GM20000 (cell line): ENCODE measurements around the gene MPIG6B.

Experiments used
- DNase-seq: peaks from one replicate; pipeline ENCODE4 v3.0.0; 2012; ENCODE audit warnings: low spot score
- TF ChIP-seq, protein P1 (sequence below): IDR thresholded peaks from 2 replicates; pipeline ENCODE4 v1.5.1; 2012; ENCODE audit warnings: mild to moderate bottlenecking, control low read depth; ENCODE audit errors: extremely low read depth, missing control alignments

Gene MPIG6B

DNA sequence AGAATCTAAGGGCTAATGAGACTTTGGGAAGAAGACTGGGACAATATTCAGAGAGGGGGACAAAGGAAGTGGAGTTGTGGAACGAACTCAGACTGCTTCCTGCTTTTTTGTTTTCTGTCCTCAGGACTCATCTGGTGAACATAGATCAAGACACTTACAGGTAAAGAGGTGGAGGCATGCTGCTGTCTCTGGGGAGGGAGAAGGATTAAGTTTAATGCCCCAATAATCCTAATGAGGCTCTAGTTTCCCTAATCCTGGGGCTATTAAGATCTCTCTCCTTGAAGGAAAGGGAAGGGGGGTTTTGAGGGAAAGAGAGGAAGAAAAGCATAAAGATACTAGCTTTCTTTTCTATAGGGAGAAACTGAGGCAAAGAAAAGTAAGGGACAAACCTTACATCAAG is 21.2 kb downstream of the MPIG6B start:
- DNase-seq = no peak
- TF ChIP-seq, protein P1, sequence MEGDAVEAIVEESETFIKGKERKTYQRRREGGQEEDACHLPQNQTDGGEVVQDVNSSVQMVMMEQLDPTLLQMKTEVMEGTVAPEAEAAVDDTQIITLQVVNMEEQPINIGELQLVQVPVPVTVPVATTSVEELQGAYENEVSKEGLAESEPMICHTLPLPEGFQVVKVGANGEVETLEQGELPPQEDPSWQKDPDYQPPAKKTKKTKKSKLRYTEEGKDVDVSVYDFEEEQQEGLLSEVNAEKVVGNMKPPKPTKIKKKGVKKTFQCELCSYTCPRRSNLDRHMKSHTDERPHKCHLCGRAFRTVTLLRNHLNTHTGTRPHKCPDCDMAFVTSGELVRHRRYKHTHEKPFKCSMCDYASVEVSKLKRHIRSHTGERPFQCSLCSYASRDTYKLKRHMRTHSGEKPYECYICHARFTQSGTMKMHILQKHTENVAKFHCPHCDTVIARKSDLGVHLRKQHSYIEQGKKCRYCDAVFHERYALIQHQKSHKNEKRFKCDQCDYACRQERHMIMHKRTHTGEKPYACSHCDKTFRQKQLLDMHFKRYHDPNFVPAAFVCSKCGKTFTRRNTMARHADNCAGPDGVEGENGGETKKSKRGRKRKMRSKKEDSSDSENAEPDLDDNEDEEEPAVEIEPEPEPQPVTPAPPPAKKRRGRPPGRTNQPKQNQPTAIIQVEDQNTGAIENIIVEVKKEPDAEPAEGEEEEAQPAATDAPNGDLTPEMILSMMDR = no peak

DNA sequence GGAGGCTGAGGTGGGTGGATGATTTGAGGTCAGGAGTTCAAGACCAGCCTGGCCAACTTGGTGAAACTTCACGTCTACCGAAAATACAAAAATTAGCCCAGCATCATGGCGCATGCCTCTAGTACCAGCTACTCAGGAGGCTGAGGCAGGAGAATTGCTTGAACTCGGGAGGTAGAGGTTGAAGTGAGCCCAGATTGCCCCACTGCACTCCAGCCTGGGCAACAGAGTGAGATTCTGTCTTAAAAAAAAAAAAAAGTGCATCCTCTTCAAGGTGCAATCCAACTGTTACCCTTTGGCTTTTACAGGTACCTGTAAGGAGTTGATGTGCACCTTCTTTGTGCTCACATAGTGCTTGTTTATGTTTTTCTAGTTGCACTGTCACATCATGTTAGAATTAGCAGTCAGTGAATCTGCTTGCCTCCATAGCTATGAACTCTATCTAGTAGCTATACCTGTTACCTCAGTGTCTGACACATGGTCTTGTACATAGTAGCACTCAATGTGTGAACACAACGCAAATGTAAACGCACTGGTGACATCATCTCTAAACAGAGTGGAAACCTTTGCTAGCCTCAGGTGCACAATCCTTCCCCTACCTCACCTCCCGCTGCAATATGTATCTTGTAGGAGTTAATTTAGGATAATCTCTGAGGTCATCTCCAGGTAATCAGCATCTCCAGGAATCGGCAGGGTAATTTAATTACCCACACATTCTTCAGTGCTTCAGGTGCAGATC is 26.3 kb downstream of the MPIG6B start:
- no peak for DNase-seq
- TF ChIP-seq, protein P1 = no peak

DNA sequence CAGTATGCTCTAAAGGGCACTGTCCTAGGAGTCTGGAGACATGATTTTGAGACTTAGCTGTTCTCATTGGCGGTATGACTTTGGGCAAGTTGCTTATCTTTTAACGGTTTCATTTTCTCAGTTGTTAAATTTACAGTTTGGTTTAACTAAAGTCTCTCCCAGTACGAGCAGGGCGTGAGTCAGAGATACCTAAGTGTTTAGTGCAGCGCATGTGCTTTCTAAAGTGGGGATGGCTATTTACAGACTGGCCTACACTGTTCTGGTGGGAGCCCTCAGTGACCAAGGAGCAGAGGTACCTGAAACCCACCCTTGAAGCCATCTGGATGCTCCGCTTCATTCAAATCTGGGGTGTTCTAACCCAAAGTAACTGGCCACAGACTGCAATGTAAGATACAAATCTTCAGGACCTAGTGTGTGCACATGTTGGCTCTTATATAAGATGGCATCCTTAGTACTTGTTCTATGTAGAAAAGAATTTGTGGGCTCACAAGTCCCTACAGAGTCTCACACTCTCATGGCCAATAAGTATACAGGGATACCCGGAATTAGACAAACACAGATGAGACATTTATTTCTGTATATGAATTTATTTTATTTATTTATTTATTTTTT is 27.3 kb downstream of the MPIG6B start:
- TF ChIP-seq, protein P1 = no peak
- DNase-seq = no peak

DNA sequence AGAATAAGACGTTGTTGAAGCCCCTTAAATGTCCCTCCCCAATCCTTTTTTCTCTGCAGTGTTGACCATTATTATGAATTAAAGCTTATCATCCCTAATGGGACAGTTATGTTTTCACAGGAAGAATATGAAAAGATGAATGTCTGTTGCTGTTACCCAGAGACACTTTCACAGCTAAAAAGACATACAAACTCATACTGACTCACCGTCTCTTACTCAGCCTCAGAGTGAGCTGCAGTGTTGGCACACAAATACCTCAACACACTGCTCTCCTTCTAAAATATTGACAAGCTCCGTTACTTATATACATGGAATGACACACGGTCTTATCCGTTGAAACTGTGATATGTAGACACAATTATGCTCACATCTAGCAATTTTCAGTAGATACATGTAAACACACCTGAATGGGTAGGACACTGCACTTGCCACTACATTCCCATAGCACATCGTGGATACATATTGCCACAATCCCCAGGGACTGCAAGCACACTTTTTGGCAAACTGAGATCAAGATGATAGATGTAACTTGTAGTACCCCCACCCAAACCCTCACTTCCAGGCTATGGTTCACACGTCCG is 29.7 kb downstream of the MPIG6B start:
- no peak for DNase-seq
- TF ChIP-seq, protein P1 = no peak

DNA sequence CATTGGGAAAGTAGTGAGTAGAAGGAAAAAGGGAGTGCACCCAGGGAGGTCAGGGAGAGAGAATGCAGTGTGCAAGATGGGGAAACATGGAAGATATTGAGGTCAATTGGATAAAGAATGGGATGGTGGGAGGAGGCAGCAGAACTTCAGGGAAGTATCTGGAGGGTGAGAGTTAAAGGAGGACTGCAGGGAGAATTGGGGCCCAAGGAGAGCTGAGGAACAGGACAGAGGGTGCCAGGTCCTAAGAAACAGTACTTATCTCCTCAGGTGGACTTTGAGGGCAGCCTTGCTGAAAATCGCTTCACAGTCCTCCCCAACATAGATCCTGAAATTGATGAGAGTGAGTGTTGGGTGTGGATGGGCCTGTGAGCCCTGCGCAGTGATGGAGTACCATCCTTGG is 35.1 kb downstream of the MPIG6B start:
- no peak for DNase-seq
- TF ChIP-seq, protein P1 = no peak

DNA sequence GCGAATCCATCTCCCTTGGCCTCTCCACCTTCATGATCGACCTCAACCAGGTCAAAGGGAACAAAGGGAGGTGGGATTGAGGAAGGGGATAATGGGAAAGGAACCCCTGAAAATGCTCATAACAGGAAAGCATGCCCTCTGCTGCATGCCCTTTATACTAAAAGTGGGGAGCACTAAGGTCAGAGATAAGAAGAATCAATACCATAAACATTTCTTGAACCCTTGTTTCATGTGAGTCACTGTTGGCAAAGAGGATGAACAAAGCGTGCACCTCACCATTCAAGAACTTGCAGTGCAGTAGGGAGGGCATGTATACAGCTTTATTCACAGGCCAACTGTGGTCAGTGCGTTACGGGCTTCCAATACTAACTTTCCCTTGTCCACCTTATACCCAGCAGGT is 37.6 kb downstream of the MPIG6B start:
- TF ChIP-seq, protein P1 = no peak
- no peak for DNase-seq

DNA sequence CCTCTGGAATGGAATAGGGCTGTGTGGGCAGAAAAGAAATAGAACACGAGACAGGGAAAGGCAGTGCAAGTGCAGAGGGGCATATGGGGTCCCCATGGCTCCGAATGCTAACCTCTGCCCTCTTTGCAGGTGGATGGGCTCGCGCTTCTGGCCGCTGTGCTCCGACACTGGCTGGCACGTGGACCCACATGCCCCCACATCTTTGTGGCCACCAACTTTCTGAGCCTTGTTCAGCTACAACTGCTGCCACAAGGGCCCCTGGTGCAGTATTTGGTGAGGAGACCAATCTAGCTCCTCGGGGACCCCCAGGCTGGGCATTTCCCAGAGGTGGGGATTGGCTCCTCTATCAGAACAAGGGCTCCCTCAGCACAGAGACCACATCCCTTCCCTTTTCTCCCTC is 38.2 kb downstream of the MPIG6B start:
- TF ChIP-seq, protein P1 = no peak
- DNase-seq = no peak
